Neural crest cell (in vitro differentiated cells): ENCODE data around the gene GLMP. TPM values are rescaled to one million over a fixed set of nuclear protein-coding genes. Genes with fewer than 3 reads are reported as not detected.

Source experiments
- DNase-seq: peaks from one replicate; pipeline ENCODE4 v3.0.0; 2021; ENCODE audit warnings: low read depth, mixed read lengths, low spot score
- H3K27ac Mint-ChIP-seq: one replicate; pipeline ENCODE4 v1.8.0; 2021; ENCODE audit warnings: mild to moderate bottlenecking, mixed read lengths; ENCODE audit not compliant: unreplicated experiment
- H3K27me3 Mint-ChIP-seq: 2 replicates; pipeline ENCODE4 v1.8.0; 2021; ENCODE audit warnings: low read depth, mild to moderate bottlenecking, mixed read lengths
- H3K36me3 Mint-ChIP-seq: 2 replicates; pipeline ENCODE4 v1.8.0; 2021; ENCODE audit warnings: low read depth, mild to moderate bottlenecking, mixed read lengths
- H3K4me1 Mint-ChIP-seq: 2 replicates; pipeline ENCODE4 v1.8.0; 2021; ENCODE audit warnings: mixed read lengths
- H3K4me3 Mint-ChIP-seq: one replicate; pipeline ENCODE4 v1.8.0; 2021; ENCODE audit warnings: mild to moderate bottlenecking, mixed read lengths
- H3K9me3 Mint-ChIP-seq: 2 replicates; pipeline ENCODE4 v1.8.0; 2021; ENCODE audit warnings: mixed read lengths
- long read RNA-seq: library from polyadenylated mRNA; unstranded; transcript quantifications from one replicate; pipeline ENCODE4 v2.0.0, GENCODE V29; 2020
- total RNA-seq: library from RNA; stranded (reverse); gene quantifications from 2 replicates; pipeline ENCODE4 v1.2.1, GENCODE V29; 2021
- TF ChIP-seq, protein P1 (sequence below): fragments of 200-600 bp; sonication (generic); conservative IDR thresholded peaks from 2 replicates; pipeline ENCODE4 v1.5.0; 2021; ENCODE audit warnings: antibody characterized with exemption, mild to moderate bottlenecking

GLMP gene, protein sequence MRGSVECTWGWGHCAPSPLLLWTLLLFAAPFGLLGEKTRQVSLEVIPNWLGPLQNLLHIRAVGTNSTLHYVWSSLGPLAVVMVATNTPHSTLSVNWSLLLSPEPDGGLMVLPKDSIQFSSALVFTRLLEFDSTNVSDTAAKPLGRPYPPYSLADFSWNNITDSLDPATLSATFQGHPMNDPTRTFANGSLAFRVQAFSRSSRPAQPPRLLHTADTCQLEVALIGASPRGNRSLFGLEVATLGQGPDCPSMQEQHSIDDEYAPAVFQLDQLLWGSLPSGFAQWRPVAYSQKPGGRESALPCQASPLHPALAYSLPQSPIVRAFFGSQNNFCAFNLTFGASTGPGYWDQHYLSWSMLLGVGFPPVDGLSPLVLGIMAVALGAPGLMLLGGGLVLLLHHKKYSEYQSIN
- 34.2 and 38.0 TPM in 2 replicates for total RNA-seq
- long read RNA-seq, partial matches to known transcripts = 1 of 9 reads
- long read RNA-seq, other reads (novel, unspliced or antisense) = 2 of 9 reads

DNA sequence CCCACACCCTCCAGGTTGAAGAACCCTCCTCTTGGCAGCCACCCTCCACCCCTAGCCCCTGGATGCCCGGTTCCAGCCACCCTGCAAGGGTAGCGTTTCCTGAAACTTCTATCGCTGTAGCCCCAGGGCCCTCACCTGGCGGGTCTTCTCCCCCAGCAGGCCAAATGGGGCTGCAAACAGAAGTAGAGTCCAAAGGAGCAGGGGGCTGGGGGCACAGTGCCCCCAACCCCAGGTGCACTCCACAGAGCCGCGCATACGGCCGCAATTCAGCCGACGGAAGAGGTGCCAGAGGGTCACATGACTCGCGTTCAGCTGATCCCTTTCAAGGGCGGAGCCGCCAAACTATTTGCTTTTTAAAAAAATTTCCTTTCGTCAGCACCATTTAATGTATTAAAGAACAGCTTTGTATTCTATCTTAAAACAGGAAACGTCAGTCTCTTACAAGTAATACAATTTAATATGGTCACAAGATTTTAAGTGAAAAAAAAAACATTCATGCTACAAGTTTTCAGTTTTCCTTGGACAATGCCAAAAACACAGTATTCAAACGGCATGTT lies at the start of gene GLMP:
TSS of gene GLMP (minus strand) at position 289 of the 557 bp plus-strand sequence. CDS start at position 255, 34 bp downstream.
- no peaks in the 10 kb centered on the region for H3K9me3 Mint-ChIP-seq
- peaks cover 23% of the 10 kb centered on the region for H3K4me1 Mint-ChIP-seq
- peak within 1 kb of the TSS; percentile 88 for H3K4me3 Mint-ChIP-seq
- H3K27me3 Mint-ChIP-seq = no peaks in the 10 kb centered on the region
- TF ChIP-seq, protein P1, sequence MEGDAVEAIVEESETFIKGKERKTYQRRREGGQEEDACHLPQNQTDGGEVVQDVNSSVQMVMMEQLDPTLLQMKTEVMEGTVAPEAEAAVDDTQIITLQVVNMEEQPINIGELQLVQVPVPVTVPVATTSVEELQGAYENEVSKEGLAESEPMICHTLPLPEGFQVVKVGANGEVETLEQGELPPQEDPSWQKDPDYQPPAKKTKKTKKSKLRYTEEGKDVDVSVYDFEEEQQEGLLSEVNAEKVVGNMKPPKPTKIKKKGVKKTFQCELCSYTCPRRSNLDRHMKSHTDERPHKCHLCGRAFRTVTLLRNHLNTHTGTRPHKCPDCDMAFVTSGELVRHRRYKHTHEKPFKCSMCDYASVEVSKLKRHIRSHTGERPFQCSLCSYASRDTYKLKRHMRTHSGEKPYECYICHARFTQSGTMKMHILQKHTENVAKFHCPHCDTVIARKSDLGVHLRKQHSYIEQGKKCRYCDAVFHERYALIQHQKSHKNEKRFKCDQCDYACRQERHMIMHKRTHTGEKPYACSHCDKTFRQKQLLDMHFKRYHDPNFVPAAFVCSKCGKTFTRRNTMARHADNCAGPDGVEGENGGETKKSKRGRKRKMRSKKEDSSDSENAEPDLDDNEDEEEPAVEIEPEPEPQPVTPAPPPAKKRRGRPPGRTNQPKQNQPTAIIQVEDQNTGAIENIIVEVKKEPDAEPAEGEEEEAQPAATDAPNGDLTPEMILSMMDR = no peak
- no peaks in the 10 kb centered on the region for H3K36me3 Mint-ChIP-seq
- no peak within 1 kb of the TSS for H3K27ac Mint-ChIP-seq
- DNase-seq = peak; percentile 23

GRCh38 chr1:156344409-156344808 lies 48.9 kb upstream of the GLMP start:
- TF ChIP-seq, protein P1 = no peak
- peaks cover 4% of the 10 kb centered on the region for H3K4me1 Mint-ChIP-seq
- H3K9me3 Mint-ChIP-seq = no peaks in the 10 kb centered on the region
- no peak overlapping the region for H3K27ac Mint-ChIP-seq
- no peaks in the 10 kb centered on the region for H3K36me3 Mint-ChIP-seq
- peaks cover 40% of the 10 kb centered on the region for H3K27me3 Mint-ChIP-seq
- no peak for DNase-seq
- no peak overlapping the region for H3K4me3 Mint-ChIP-seq

- Mint-ChIP-seq H3K27me3 (peaks cover 24% of the 10 kb centered on the region), H3K4me1 (peaks cover 15% of the 10 kb centered on the region), H3K27ac (no peak overlapping the region), H3K36me3 (no peaks in the 10 kb centered on the region), H3K4me3 (no peak overlapping the region), H3K9me3 (no peaks in the 10 kb centered on the region)
- no peak for DNase-seq
- TF ChIP-seq, protein P1 = no peak
These were observed 46.9 kb upstream of the GLMP start for GRCh38 chr1:156342166-156342955.

DNA sequence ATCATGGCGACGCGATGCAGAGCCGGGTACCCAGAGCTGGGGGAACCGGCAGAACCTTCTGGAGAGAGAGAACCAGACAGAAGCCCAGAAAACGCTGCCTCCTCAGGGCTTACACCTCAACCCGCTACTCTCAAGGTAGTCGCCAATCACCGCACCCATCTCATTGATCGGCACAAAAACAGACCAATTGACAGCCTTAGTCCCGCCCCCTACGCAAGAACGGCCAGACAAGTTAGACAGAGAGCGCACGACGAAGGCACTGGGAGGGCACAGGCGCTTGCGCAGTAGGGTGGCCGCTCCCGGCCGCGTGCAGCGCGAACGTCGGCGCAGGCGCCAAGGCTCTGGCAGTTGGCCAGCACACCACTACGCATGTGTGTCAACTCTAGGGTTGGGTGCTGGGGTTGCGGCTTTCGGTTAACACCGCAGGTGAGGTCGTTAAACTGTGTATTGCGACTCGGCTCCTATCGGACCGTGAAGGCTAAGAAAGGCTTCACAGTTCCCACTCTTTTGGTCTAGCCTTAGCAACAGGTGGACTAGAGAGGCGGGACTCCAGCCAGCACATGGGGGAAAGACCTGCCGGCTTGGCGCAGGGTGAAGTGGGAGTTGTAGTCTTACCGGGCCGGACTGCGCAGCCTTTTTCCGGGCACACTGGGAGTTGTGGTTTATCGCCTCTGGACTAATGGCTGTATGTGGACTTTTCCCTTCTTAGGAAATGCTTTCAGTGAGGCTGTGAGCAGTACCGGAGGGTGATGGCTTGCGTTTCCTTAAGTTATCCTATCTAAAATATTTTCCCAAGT lies 42.9 kb upstream of the GLMP start, which contains the start of the genes CCT3 and TSACC:
TSS of gene CCT3 (minus strand) at position 113 of the 797 bp plus-strand sequence. CDS start at position 5, 108 bp downstream.
TSS of gene TSACC (plus strand) at position 347 of the 797 bp plus-strand sequence. CDS start 1,232 bp downstream, outside the sequence.
- peaks cover 40% of the 10 kb centered on the region for H3K4me1 Mint-ChIP-seq
- peaks cover 11% of the 10 kb centered on the region for H3K36me3 Mint-ChIP-seq
- peak; percentile 100 for DNase-seq
- H3K9me3 Mint-ChIP-seq = no peaks in the 10 kb centered on the region
- TF ChIP-seq, protein P1 = no peak
- peak within 1 kb of the TSS; percentile 98 for H3K4me3 Mint-ChIP-seq
- peaks cover 2% of the 10 kb centered on the region for H3K27me3 Mint-ChIP-seq
- H3K27ac Mint-ChIP-seq = peak within 1 kb of the TSS; percentile 95

DNA sequence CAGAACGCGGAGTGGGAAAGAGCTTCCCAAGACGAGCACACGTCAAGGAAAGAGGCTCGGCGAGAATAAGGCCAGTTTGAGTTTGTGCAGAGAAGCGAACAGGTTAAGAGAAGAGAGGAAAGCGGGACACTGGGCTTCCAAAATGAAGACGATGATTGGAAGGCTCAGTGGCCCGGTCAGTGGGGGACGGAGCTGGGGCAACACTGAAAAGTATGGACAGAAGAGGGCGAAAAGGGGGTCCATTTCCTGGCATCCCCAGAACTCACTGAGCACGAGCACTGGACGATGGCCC lies 42.4 kb upstream of the GLMP start:
- no peaks in the 10 kb centered on the region for H3K27me3 Mint-ChIP-seq
- H3K4me1 Mint-ChIP-seq = peaks cover 40% of the 10 kb centered on the region
- no peak for DNase-seq
- TF ChIP-seq, protein P1 = no peak
- peak overlapping the region; percentile 85 for H3K27ac Mint-ChIP-seq
- H3K4me3 Mint-ChIP-seq = peak overlapping the region; percentile 98
- peaks cover 11% of the 10 kb centered on the region for H3K36me3 Mint-ChIP-seq
- no peaks in the 10 kb centered on the region for H3K9me3 Mint-ChIP-seq
